CD1c-positive myeloid dendritic cell (primary cell): ENCODE results near the gene HCN4.

Experiments
- DNase-seq: peaks from one replicate; pipeline ENCODE4 v3.0.0-alpha.2; 2016; ENCODE audit errors: extremely low spot score

The HCN4 gene

DNA sequence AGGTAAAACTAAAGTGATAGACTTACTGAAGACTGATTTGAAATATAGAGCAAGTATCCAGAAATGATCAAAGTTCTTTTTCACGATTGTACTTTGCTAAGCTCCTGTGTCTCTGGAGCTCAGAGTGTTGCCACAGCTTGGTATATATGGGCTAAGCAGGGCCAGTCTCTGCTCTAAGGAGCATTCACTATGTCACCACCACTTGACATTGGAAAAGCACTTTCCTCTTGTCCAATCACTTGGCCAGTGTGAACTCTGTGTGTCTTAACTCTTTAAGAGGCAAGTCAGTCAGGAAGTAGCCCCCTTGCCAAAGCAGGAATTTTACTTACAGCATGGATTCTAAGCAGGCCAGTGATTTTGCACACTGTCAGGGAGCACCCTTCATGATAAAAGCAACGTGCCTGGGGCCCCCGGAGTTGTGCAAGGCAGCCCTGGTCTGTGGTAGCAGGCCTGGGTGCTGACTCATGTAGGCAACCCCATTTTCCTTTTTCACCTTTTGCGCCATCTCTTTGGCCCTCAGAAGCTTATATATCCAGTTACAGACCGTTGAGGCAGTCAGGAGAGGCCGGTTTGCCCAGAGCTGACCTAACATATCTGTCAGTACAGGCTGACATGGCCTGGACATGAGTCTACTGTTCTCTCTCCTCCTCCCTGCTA is 73.0 kb downstream of the HCN4 start:
- no peak for DNase-seq

DNA sequence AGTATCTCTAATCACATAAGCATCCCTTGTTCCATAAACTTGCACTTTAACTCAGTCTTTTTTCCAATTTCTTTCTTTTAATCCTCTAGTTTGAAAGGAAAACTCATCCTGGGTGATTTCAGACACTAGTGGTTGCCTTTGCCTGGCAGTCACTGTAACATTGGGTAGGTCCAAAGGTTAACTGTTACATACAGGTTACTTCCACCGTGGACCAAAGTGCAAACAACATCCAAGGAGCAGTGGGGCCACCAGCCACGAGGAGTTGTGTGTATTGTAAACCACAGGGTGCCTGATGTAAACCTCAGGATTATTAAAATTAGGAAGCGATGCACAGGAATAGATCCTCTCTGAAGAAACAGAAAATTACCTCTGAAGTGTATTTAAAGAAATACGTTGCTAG is 75.0 kb downstream of the HCN4 start:
- no peak for DNase-seq

DNA sequence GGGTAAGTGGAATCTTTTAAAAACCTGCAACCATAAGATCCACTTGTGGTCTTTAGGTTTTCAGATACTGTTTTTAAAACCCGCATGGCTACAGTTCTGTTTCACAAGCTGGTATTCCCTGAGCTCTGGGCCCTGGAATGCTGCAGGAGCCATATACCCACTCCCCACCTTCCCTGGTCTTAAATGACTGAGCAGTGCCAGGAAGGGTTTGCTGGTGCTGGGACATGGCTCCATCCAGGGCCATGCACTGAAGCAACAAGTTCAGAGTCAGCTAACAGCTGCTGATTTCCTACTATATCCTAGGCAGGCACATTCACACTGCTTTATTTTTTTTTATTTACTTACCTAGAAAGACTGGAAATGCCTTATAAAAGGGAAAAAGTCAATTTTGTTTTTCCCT is 77.3 kb downstream of the HCN4 start:
- no peak for DNase-seq

DNA sequence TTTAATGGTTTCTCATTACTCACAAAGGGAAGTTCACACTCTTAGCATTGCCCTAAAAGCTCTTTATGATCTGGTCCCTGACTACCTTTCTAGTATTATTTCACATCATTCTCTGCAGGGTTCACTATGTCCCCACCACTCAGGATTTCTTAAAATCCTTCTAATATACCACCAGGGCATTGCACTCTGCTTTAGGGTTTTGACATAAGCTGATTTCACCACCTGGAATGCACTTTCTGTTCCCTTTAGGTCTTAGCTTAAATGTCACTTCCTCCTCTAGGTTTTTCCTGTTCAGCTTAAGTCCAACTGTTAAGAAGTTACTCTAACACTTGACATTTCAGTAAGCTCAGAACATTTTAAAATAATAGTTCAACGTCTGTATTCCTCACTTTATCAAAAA is 81.7 kb downstream of the HCN4 start:
- peak; percentile 73 for DNase-seq

DNA sequence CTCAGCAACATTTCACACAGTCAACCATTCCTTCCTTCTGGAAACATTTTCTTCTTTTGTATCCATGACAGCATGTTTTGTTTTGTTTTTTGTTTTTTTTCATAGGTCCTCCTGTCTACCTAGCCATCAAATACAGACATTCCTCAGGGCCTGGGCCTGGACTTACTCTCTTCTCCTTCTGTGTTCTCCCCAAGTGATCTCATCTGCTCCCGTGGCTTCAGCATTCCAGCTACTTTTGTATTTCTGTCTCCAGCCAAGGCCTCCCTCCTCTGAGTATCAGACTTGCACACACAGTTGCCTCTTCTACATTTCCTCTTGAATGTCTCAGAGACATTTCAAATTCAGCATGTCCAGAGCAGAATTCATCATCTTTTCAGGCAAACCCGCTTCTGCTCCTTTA is 82.4 kb downstream of the HCN4 start:
- DNase-seq: no peak

DNA sequence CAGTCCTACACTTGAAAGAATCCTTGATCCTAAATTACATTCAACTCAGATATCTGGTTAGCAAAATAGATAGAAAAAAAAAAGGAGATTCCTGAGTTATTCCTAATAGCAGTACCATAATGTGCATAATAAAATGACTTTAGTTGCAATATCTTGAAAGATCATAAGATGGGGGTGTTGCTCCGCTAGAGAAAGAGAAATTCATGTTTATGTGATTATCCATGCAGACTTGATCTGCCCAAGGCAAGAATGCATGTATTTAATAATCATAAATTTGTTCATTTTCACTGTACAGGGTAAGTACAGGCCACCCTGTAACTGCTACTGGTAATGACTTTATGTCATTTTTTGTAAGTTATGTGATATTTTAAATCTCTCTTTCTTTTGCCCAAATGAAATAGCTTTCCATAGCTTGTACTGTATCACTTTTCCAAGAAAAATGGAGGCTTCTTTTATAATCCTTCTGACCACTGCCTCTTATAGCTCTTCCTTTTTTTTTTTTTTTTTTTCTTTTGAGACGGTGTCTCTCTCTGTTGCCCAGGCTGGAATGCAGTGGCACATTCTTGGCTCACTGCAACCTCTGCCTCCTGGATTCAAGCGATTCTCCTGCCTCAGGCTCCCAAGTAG is 84.6 kb downstream of the HCN4 start:
- peak; percentile 30 for DNase-seq

DNA sequence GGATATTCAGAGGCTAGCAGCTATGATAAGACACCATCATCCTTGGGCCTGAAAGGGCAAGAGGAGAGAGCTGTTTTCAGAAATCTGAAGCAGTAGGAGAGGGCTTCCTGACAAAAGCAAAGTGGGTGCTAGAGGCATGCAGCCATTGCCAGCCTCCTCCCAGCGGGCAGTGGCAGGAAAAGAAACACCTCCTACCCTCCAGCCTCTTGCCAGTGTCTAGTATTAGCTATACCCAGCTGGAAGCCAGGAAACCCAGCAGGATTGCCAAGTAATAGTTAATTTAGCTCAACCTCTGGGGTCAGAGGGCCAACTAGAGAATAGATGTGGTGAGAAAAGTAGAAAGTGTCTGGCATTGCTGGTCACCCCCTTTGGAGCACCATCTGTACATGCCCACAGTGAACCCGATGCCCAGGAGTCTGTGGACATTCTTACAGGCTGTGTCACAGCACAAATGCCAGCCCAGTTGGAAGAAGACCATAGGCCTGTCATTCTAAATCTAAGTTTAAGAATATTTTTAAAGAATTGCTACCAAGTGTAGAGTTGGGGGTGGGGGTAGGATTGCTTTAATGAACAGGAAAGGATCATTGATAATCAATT is 85.3 kb downstream of the HCN4 start:
- DNase-seq: no peak

DNA sequence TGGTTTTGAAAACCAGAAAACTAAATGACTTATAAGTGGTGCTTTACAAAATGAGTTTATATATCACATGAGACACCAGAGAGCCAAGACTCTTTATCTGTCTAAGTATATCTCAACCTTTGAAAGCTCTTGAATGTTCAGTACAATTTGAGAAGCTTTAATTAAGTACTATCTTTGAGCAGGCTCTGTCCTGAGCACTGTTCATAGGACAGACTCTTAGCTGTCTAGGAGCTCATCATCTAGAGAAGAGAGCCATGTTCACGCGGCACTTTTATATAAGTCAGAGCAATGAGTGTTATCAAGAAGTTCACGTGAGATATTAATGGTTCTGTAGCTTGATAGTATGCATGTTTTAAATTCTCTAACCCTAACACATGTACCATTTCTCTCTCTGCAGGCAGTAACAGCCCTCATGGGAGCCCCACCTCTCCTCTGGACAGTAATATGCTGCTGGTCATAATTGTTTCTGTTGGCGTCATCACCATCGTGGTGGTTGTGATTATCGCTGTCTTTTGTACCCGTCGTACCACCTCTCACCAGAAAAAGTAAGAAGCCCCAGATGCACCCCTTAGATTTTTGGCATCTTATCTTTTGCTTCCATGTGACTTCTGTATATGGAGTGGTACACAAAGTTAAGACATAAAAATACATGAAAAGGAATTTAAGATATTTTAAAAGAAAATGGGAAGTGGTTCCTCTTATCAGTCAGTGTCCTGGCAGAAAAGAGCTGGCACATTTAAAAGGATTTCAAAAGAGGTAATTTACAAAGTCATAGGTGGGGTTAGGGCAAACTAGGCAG is 86.0 kb downstream of the HCN4 start:
- no peak for DNase-seq

DNA sequence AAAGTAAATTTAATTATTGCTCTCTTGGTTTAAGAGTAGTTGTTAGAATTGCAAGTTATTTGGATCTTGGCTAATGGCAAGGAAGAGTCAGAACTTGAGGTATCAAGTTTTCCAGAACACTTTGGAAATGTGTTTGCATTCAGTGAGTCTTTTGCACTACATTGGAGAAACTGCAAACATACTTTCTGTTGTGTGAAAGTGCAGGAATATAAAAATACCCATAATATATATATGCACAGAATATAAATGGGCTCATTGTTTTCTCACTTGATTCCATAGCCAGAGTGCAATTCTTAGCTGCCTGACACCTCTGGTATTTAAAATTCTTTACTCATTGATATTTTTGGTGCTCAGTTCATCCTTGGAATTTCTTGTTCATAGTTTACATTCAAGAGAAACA is 92.9 kb downstream of the HCN4 start:
- DNase-seq: no peak

DNA sequence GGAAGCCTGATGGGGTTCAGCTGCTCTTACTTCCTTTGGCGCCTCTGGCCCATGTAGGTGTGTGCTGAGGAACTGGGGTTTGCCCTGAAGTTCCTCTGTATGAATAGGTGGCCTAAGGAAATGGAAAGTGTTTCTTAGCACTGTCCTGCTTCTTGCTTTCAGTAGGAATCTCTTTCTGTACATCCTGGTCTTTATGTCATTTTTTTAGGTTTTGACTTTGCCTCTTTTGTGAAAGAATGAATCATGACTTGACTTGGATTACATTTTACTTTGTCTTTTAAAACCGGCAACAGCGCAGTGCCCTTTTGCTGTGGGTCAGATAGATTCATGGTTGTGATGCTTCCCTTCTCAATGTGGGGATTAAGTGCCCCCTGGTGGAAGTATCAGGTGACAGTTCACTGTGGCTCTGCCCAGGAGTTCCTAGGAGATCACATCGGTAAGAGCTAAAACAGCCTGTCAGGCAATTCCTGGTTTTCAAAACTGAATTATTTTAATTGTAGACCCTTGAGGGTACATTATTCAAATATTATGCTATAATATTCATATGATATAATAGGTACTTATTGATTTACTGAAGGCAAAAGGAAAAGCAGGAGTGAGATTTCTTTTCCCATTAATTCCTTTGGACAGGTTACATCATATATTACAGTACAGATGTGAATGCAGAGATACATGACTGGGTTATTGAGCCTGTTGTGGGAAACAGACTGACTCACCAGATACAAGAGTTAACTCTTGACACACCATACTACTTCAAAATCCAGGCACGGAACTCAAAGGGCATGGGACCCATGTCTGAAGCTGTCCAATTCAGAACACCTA is 95.4 kb downstream of the HCN4 start:
- peak; percentile 60 for DNase-seq

DNA sequence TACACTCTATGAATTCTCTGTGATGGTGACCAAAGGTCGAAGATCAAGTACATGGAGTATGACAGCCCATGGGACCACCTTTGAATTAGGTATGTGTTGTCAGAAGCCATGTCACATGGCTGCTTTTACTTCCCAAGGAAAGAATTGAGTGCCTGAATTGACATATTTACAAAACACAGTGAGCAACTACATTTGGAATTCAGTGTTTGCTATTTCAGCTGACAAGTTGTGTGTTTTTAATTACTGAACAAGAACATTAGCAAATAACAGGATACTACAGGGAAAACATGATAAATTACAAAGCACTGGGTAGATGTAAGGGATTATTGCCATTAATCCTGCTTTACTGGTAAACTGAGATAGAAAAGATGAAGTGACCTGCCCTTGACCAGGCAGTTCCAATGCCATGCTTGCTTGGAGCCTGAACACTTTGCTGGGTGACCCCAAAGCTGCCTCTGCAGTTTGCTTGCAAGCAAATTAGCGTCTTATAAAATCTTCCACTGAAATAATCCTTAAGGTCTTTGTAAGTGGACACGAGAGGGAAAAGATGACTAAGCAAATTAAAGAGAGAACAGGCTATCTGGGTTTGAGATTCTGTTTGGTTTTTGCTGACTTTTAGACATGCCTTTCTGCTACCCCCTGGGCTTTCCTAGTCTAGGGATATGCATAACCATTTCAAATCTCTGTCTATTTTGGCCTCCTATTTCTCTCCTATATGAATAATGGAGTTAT is 98.2 kb downstream of the HCN4 start:
- DNase-seq: no peak
